ENCODE results near the gene EMC8.
A peak's percentile ranks its signal among the peaks of the same experiment; 100 is the strongest.

The EMC8 gene

GRCh38 chr16:85730186-85730465 lies 69.2 kb downstream of the EMC8 start:
- H3K27me3 ChIP-seq (ENCODE audit: insufficient read depth, low read length) = peaks cover 3% of the 10 kb centered on the region; the same call in 1 of the 2 replicates
- H3K9me3 ChIP-seq (ENCODE audit: insufficient read depth, low read depth, low read length) = no peaks in the 10 kb centered on the region
- H3K27ac ChIP-seq (ENCODE audit: low read length) = no peak overlapping the region
- no peak overlapping the region for H3K4me3 ChIP-seq (ENCODE audit: low read length)
- no peaks in the 10 kb centered on the region for H3K36me3 ChIP-seq (ENCODE audit: insufficient read depth, low read depth, low read length)
- peak overlapping the region; percentile 38; the same call in 1 of the 2 replicates for H3K9ac ChIP-seq (ENCODE audit: low read depth, low read length)
- peaks cover 6% of the 10 kb centered on the region; the same call in 1 of the 2 replicates for H3K4me1 ChIP-seq (ENCODE audit: insufficient read depth, low read length)

- H3K4me3 ChIP-seq (ENCODE audit: low read length) = no peak overlapping the region
- H3K4me1 ChIP-seq (ENCODE audit: insufficient read depth, low read length) = peaks cover 6% of the 10 kb centered on the region; the same call in 1 of the 2 replicates
- peaks cover 3% of the 10 kb centered on the region; the same call in 1 of the 2 replicates for H3K27me3 ChIP-seq (ENCODE audit: insufficient read depth, low read length)
- no peaks in the 10 kb centered on the region for H3K9me3 ChIP-seq (ENCODE audit: insufficient read depth, low read depth, low read length)
- peak overlapping the region; percentile 38; the same call in 1 of the 2 replicates for H3K9ac ChIP-seq (ENCODE audit: low read depth, low read length)
- no peaks in the 10 kb centered on the region for H3K36me3 ChIP-seq (ENCODE audit: insufficient read depth, low read depth, low read length)
- no peak overlapping the region for H3K27ac ChIP-seq (ENCODE audit: low read length)
Measured at GRCh38 chr16:85729452-85730185, 69.7 kb downstream of the EMC8 start.

GRCh38 chr16:85728879-85729278 lies 70.5 kb downstream of the EMC8 start:
- peaks cover 3% of the 10 kb centered on the region; the same call in 1 of the 2 replicates for H3K4me1 ChIP-seq (ENCODE audit: insufficient read depth, low read length)
- no peak overlapping the region for H3K4me3 ChIP-seq (ENCODE audit: low read length)
- no peak overlapping the region; the same call in 1 of the 2 replicates for H3K9ac ChIP-seq (ENCODE audit: low read depth, low read length)
- H3K27ac ChIP-seq (ENCODE audit: low read length) = no peak overlapping the region
- no peaks in the 10 kb centered on the region for H3K36me3 ChIP-seq (ENCODE audit: insufficient read depth, low read depth, low read length)
- H3K9me3 ChIP-seq (ENCODE audit: insufficient read depth, low read depth, low read length) = no peaks in the 10 kb centered on the region
- H3K27me3 ChIP-seq (ENCODE audit: insufficient read depth, low read length) = peaks cover 3% of the 10 kb centered on the region; the same call in 1 of the 2 replicates

All from iPS-20b (cell line).